ENCODE results near the gene ORC5.

GRCh38 chr7:104217620-104218019, 9.8 kb upstream of the ORC5 start:
- TF ChIP-seq ELF4 (IDR thresholded peaks at IDR 0.05) (no peak), ZNF384 (IDR thresholded peaks at IDR 0.05) (no peak), SP1 (IDR thresholded peaks at IDR 0.05) (no peak), CTBP1 (IDR thresholded peaks at IDR 0.05; ENCODE audit: borderline replicate concordance) (no peak)
